PFSK-1 (cell line): ENCODE results near the gene THOP1.

ENCODE experiments used
- FOXP2 ChIP-seq: optimal IDR thresholded peaks from 2 replicates; pipeline ENCODE3; 2011; ENCODE audit warnings: borderline replicate concordance, control low read depth, inconsistent platforms; ENCODE audit not compliant: insufficient read depth; ENCODE audit errors: extremely low read length, extremely low read depth
- POLR2AphosphoS5 ChIP-seq: IDR thresholded peaks from 2 replicates; pipeline ENCODE4 v1.6.1; 2012; ENCODE audit warnings: low read depth, mild to moderate bottlenecking, control low read depth, low read length, moderate library complexity
- SIN3A ChIP-seq: IDR thresholded peaks from 2 replicates; pipeline ENCODE4 v1.6.1; 2012; ENCODE audit warnings: mild to moderate bottlenecking, low read length, moderate library complexity, borderline replicate concordance; ENCODE audit not compliant: insufficient read depth
- TAF1 ChIP-seq: IDR thresholded peaks from 2 replicates; pipeline ENCODE4 v1.6.1; 2012; ENCODE audit warnings: low read length, control low read depth, borderline replicate concordance; ENCODE audit not compliant: insufficient read depth
- TF ChIP-seq, protein P1 (sequence below), 2 experiments: IDR thresholded peaks; 2 replicates each; pipeline versions ENCODE4 v1.6.1 to v1.8.0; 2011 to 2012; ENCODE audit warnings: low read depth in 2 of 2, low read length in 2 of 2, control low read depth in 1 of 2, inconsistent platforms in 1 of 2, mild to moderate bottlenecking in 1 of 2, moderate library complexity in 1 of 2; ENCODE audit not compliant: insufficient read depth in 1 of 2

The THOP1 gene

DNA sequence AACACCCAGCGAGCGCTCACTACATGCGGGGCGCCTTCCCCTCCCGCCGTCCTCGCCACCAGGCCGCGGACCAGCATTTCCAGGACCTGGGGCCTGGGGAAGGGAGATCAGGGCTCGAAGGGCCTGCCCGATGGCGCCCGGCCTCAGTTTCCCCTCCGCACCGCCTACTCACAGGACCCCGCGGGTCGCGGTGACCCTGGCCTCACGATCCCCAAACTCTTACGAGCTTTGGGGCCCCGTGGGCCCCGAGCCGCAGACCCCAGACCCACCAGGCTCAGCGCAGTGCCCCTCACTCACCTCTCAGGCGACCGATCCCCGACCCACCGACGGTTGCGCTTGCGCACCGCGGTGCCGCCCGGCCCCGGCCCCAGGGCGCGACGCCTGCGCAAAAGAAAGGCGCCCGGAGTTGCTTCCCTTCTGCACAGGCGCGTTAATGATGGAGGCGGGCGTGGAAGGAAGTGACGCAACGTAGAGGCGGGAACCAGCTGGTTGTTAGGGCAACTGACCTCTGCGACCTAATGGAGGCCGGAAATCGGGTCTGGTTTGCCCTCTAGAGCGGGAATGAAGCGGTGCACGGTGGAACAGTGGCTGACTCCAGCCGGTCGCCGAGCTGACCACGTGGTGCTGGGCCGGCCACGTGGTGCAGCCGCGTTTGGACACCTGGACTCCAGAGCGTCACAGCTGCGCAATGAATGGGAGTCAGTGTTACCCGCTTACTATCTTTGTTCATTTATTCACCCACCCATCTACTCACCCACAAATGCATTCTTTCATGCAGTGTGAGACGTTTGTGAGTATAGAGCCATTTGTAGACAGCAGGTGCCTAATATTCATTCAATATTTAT, 2.1 kb upstream of the THOP1 start, which contains the start of gene SGTA:
Gene SGTA, minus strand, starts transcription at position 338 of the 845 bp plus-strand sequence. CDS start 14,205 bp downstream, outside the sequence.
- TF ChIP-seq FOXP2 (peak; percentile 88), POLR2AphosphoS5 (peak; percentile 91), SIN3A (no peak), TAF1 (peak; percentile 80; the same call in 1 of the 2 replicates)
- TF ChIP-seq, protein P1, sequence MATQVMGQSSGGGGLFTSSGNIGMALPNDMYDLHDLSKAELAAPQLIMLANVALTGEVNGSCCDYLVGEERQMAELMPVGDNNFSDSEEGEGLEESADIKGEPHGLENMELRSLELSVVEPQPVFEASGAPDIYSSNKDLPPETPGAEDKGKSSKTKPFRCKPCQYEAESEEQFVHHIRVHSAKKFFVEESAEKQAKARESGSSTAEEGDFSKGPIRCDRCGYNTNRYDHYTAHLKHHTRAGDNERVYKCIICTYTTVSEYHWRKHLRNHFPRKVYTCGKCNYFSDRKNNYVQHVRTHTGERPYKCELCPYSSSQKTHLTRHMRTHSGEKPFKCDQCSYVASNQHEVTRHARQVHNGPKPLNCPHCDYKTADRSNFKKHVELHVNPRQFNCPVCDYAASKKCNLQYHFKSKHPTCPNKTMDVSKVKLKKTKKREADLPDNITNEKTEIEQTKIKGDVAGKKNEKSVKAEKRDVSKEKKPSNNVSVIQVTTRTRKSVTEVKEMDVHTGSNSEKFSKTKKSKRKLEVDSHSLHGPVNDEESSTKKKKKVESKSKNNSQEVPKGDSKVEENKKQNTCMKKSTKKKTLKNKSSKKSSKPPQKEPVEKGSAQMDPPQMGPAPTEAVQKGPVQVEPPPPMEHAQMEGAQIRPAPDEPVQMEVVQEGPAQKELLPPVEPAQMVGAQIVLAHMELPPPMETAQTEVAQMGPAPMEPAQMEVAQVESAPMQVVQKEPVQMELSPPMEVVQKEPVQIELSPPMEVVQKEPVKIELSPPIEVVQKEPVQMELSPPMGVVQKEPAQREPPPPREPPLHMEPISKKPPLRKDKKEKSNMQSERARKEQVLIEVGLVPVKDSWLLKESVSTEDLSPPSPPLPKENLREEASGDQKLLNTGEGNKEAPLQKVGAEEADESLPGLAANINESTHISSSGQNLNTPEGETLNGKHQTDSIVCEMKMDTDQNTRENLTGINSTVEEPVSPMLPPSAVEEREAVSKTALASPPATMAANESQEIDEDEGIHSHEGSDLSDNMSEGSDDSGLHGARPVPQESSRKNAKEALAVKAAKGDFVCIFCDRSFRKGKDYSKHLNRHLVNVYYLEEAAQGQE (IDR thresholded peaks at IDR 0.05; ENCODE audit: insufficient read depth in 1 of 2, low read depth in 2 of 2, low read length in 2 of 2) = 0 out of 4 replicates have a peak, but pooled peaks of 1 of the 2 experiments have one; percentile 11

DNA sequence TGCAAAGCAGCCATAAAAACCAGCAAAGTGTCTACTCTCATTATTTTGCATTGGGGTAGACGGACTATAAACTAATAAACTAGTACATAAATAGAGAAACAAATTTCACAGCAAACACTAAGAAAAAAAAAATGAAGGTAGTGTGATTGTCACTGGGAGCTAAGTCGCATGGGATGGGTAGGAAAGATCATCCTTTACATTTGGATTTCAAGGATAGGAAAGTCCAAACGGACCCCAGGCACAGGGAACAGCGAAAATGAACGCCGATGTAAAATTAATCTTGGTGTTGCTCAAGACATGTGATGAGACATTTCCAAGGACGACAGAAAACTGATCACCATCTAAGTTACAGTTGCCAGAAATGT, 1.5 kb upstream of the THOP1 start:
- TF ChIP-seq SIN3A = no peak
- TF ChIP-seq POLR2AphosphoS5 = no peak
- TF ChIP-seq TAF1 = no peak
- TF ChIP-seq, protein P1 (IDR thresholded peaks at IDR 0.05; ENCODE audit: insufficient read depth in 1 of 2, low read depth in 2 of 2, low read length in 2 of 2) = no peak
- TF ChIP-seq FOXP2 = no peak

DNA sequence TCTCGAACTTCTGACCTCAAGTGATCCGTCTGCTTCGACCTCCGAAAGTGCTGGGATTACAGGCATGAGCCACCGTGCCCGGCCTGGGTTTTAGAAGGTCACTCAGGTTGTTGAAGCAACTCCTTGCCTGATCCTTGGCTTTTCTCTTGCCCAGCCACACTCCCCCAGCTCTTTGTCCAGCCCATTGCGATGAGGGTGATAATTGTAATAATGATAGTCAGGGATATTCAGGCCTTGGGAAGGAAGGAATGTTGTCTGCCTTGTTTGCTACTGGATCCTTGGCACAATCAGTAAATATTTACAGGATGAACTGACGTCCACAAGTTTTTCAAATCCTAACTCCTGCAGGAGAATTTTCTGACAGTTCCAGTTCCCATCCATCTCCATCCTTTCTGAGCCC, 1.8 kb downstream of the THOP1 start:
- no peak for TF ChIP-seq SIN3A
- TF ChIP-seq FOXP2 = no peak
- TF ChIP-seq TAF1 = no peak
- TF ChIP-seq POLR2AphosphoS5 = no peak
- TF ChIP-seq, protein P1 (IDR thresholded peaks at IDR 0.05; ENCODE audit: insufficient read depth in 1 of 2, low read depth in 2 of 2, low read length in 2 of 2) = no peak

DNA sequence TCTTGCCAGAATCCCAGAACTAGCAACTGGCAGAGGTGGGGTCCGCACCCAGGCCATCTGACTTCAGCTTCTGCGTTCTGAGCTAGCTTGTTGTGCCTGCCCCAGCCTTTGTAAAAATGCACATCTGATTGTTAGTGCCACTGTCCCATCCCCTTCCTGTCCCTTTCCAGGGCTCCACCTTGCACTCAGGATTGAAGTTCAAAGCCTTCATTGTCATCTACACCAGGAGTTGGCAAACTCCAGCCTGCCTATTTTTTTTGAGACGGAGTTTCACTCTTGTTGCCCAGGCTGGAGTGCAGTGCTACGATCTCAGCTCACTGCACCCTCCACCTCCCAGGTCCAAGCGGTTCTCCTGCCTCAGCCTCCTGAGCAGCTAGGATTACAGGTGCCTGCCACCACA, 2.9 kb downstream of the THOP1 start:
- TF ChIP-seq SIN3A = no peak
- TF ChIP-seq FOXP2 = no peak
- TF ChIP-seq, protein P1 (IDR thresholded peaks at IDR 0.05; ENCODE audit: insufficient read depth in 1 of 2, low read depth in 2 of 2, low read length in 2 of 2) = no peak
- no peak for TF ChIP-seq TAF1
- no peak for TF ChIP-seq POLR2AphosphoS5
